IMR-90 (cell line): ENCODE measurements around the gene GSE1. TPM values are rescaled to one million over a fixed set of nuclear protein-coding genes. Genes with fewer than 3 reads are reported as not detected.

Experiments
- ATAC-seq: fragments of 200-7000 bp; cut with Tn5 transposase; 2 replicates; pipeline ENCODE4 v1.9.1; 2020; ENCODE audit warnings: low read depth, mild to moderate bottlenecking, moderate library complexity
- BruUV-seq: library from RNA; stranded (reverse); fragments of 400-500 nt; replicated peaks from 2 replicates; lab custom pipeline; 2021; lab: Mats Ljungman, UMichigan
- CTCF ChIA-PET: fragments of 300-600 bp; formaldehyde crosslinking; extraction: SDS; loops from one replicate; lab custom pipeline; 2021; ENCODE audit warnings: antibody characterized with exemption; lab: Yijun Ruan, JAX
- POLR2A ChIA-PET: fragments of 300-600 bp; sonication (Branson Sonifier 250); formaldehyde crosslinking; loops from one replicate; lab custom pipeline; 2022; ENCODE audit warnings: antibody characterized with exemption; ENCODE audit not compliant: unreplicated experiment; lab: Charles Lee
- DNase-seq: peaks from one replicate; pipeline ENCODE4 v3.0.0; 2013
- H2AFZ ChIP-seq: replicated peaks from 2 replicates; pipeline ENCODE3; 2013; ENCODE audit warnings: low read length, mild to moderate bottlenecking; ENCODE audit not compliant: poor library complexity
- H2AK5ac ChIP-seq: 2 replicates; pipeline ENCODE4 v1.6.1; 2013; ENCODE audit warnings: low read depth, low read length, inconsistent platforms
- H2AK9ac ChIP-seq: replicated peaks from 2 replicates; pipeline ENCODE3; 2013; ENCODE audit warnings: mild to moderate bottlenecking, low read depth, low read length, moderate library complexity; ENCODE audit not compliant: poor library complexity
- H2BK120ac ChIP-seq: 2 replicates; pipeline ENCODE4 v1.6.1; 2013; ENCODE audit warnings: low read depth, low read length, inconsistent platforms
- H2BK15ac ChIP-seq: 3 replicates; pipeline ENCODE4 v1.6.1; 2013; ENCODE audit warnings: low read depth, low read length, inconsistent platforms
- H2BK20ac ChIP-seq: 2 replicates; pipeline ENCODE4 v1.6.1; 2013; ENCODE audit warnings: low read depth, mild to moderate bottlenecking, inconsistent platforms, low read length, moderate library complexity
- H2BK5ac ChIP-seq: 2 replicates; pipeline ENCODE4 v1.6.1; 2013; ENCODE audit warnings: mild to moderate bottlenecking, low read depth, low read length, inconsistent platforms; ENCODE audit not compliant: poor library complexity, severe bottlenecking
- H3K14ac ChIP-seq: replicated peaks from 2 replicates; pipeline ENCODE4 v1.6.1; 2013; ENCODE audit warnings: low read depth, low read length, inconsistent platforms
- H3K18ac ChIP-seq: 2 replicates; pipeline ENCODE4 v1.6.1; 2013; ENCODE audit warnings: low read depth, low read length, control low read depth
- H3K23ac ChIP-seq: 2 replicates; pipeline ENCODE4 v1.6.1; 2013; ENCODE audit warnings: low read depth, low read length, inconsistent platforms
- H3K27ac ChIP-seq: 2 replicates; pipeline ENCODE4 v1.5.1; 2013; ENCODE audit warnings: mild to moderate bottlenecking, control low read depth, low read length; ENCODE audit not compliant: insufficient read depth
- H3K27me3 ChIP-seq: 2 replicates; pipeline ENCODE4 v1.6.1; 2013; ENCODE audit warnings: low read length; ENCODE audit not compliant: control insufficient read depth, insufficient read depth
- H3K36me3 ChIP-seq: 2 replicates; pipeline ENCODE4 v1.6.1; 2013; ENCODE audit warnings: low read length, mixed read lengths; ENCODE audit not compliant: control insufficient read depth, insufficient read depth
- H3K4ac ChIP-seq: 2 replicates; pipeline ENCODE4 v1.6.1; 2013; ENCODE audit warnings: low read depth, low read length, inconsistent platforms
- H3K4me1 ChIP-seq: 2 replicates; pipeline ENCODE4 v1.6.1; 2013; ENCODE audit warnings: low read length, mixed read lengths; ENCODE audit not compliant: control insufficient read depth, insufficient read depth
- H3K4me2 ChIP-seq: 2 replicates; pipeline ENCODE4 v1.6.1; 2013; ENCODE audit warnings: low read depth, mild to moderate bottlenecking, control low read depth, low read length, moderate library complexity
- H3K4me3 ChIP-seq: 2 replicates; pipeline ENCODE4 v1.5.1; 2013; ENCODE audit warnings: low read depth, mild to moderate bottlenecking, control low read depth, low read length, moderate library complexity; ENCODE audit not compliant: insufficient read depth
- H3K56ac ChIP-seq: 2 replicates; pipeline ENCODE4 v1.6.1; 2013; ENCODE audit warnings: low read length, inconsistent platforms; ENCODE audit not compliant: insufficient read depth; ENCODE audit errors: extremely low read depth
- H3K79me1 ChIP-seq, 2 experiments: 2 replicates each; pipeline ENCODE4 v1.6.1; 2013; ENCODE audit warnings: low read length in 2 of 2, inconsistent platforms in 1 of 2, low read depth in 1 of 2
- H3K9ac ChIP-seq: 2 replicates; pipeline ENCODE4 v1.6.1; 2013; ENCODE audit warnings: low read depth, low read length, control low read depth
- H3K9me1 ChIP-seq: 2 replicates; pipeline ENCODE4 v1.6.1; 2013; ENCODE audit warnings: low read length, inconsistent platforms; ENCODE audit not compliant: insufficient read depth
- H3K9me3 ChIP-seq: 2 replicates; pipeline ENCODE4 v1.6.1; 2013; ENCODE audit warnings: low read length; ENCODE audit not compliant: control insufficient read depth, insufficient read depth
- H4K20me1 ChIP-seq: 2 replicates; pipeline ENCODE4 v1.6.1; 2013; ENCODE audit warnings: low read length, inconsistent platforms; ENCODE audit not compliant: insufficient read depth
- H4K5ac ChIP-seq: 2 replicates; pipeline ENCODE4 v1.6.1; 2013; ENCODE audit warnings: mild to moderate bottlenecking, low read depth, low read length, control low read depth
- H4K8ac ChIP-seq, 2 experiments: 2 replicates each; pipeline ENCODE4 v1.6.1; 2013; ENCODE audit warnings: low read depth in 2 of 2, low read length in 2 of 2, control low read depth in 1 of 2, inconsistent platforms in 1 of 2
- H4K91ac ChIP-seq: 2 replicates; pipeline ENCODE4 v1.6.1; 2013; ENCODE audit warnings: low read depth, low read length, inconsistent platforms; ENCODE audit not compliant: insufficient read depth
- BHLHE40 ChIP-seq: fragments of 150-350 bp; IDR thresholded peaks from 2 replicates; pipeline ENCODE4 v1.6.1; 2016; ENCODE audit warnings: mild to moderate bottlenecking, low read depth, low read length
- FOS ChIP-seq: fragments of 150-350 bp; IDR thresholded peaks from 2 replicates; pipeline ENCODE4 v1.6.1; 2016; ENCODE audit warnings: low read depth, low read length
- MAZ ChIP-seq: IDR thresholded peaks from 2 replicates; pipeline ENCODE4 v1.6.1; 2012; ENCODE audit warnings: low read depth, mild to moderate bottlenecking, low read length, improper control_type of control experiment, moderate library complexity, borderline replicate concordance
- MXI1 ChIP-seq: IDR thresholded peaks from 2 replicates; pipeline ENCODE4 v1.6.1; 2012; ENCODE audit warnings: low read depth, mild to moderate bottlenecking, low read length, moderate library complexity, borderline replicate concordance
- NFE2L2 ChIP-seq: fragments of 150-350 bp; IDR thresholded peaks from 2 replicates; pipeline ENCODE4 v1.6.1; 2016; ENCODE audit warnings: low read depth, mild to moderate bottlenecking, low read length
- POLR2A ChIP-seq: IDR thresholded peaks from 2 replicates; pipeline ENCODE4 v1.6.1; 2012; ENCODE audit warnings: mild to moderate bottlenecking, low read depth, low read length
- RAD21 ChIP-seq: IDR thresholded peaks from 2 replicates; pipeline ENCODE4 v1.6.1; 2012; ENCODE audit warnings: low read length, improper control_type of control experiment
- RCOR1 ChIP-seq: IDR thresholded peaks from 2 replicates; pipeline ENCODE4 v1.6.1; 2012; ENCODE audit warnings: mild to moderate bottlenecking, low read length, improper control_type of control experiment; ENCODE audit not compliant: insufficient replicate concordance
- SMC3 ChIP-seq: fragments of 150-350 bp; IDR thresholded peaks from 2 replicates; pipeline ENCODE4 v1.6.1; 2016; ENCODE audit warnings: low read depth, mild to moderate bottlenecking, antibody characterized with exemption, low read length, moderate library complexity
- WGBS, 2 experiments: methylation state at CpG; one replicate each; pipeline versions ENCODE4 v1.1.5 to v1.1.7; 2013; ENCODE audit warnings: missing lambda C conversion rate in 2 of 2; ENCODE audit not compliant: insufficient read length in 1 of 2; ENCODE audit errors: extremely low coverage in 2 of 2; 5-methylcytosine and 5-hydroxymethylcytosine counted together
- dilution Hi-C: fragments of 300-500 bp; cut with HindIII; formaldehyde crosslinking; loops from one replicate; pipeline ENCODE4 v1.14.3; 2018; ENCODE audit warnings: low sequenced_read_pairs; ENCODE audit not compliant: unreplicated experiment
- in situ Hi-C: fragments of 300-500 bp; cut with MboI; formaldehyde crosslinking; loops from 3 replicates; pipeline ENCODE4 v1.14.3; 2019; ENCODE audit warnings: low sequenced_read_pairs, inconsistent platforms, mixed read lengths
- intact Hi-C: fragments of 100-400 bp; cut with micrococcal nuclease; formaldehyde crosslinking; loops from 2 replicates; pipeline ENCODE4 v1.10.0; 2022
- polyA plus RNA-seq, 3 experiments: library from polyadenylated mRNA; depleted of rRNA; stranded (reverse); fragments of >200 nt; gene quantifications; 2 replicates each; pipeline ENCODE4 v1.2.3, GENCODE V29; 2012; ENCODE audit warnings: low replicate concordance in 1 of 3
- total RNA-seq: library from RNA; depleted of rRNA; stranded (reverse); fragments of >200 nt; gene quantifications from 2 replicates; pipeline ENCODE4 v1.2.3, GENCODE V29; 2012
- TF ChIP-seq, protein P1 (sequence below): fragments of 150-350 bp; IDR thresholded peaks from 2 replicates; pipeline ENCODE4 v1.6.1; 2017; ENCODE audit warnings: mild to moderate bottlenecking, antibody characterized with exemption, low read length, low read depth

Gene GSE1
- total and polyA plus RNA-seq, 2 of the 4 experiments (the other 2 are of a cell fraction): 14.9 to 25.5 TPM

DNA sequence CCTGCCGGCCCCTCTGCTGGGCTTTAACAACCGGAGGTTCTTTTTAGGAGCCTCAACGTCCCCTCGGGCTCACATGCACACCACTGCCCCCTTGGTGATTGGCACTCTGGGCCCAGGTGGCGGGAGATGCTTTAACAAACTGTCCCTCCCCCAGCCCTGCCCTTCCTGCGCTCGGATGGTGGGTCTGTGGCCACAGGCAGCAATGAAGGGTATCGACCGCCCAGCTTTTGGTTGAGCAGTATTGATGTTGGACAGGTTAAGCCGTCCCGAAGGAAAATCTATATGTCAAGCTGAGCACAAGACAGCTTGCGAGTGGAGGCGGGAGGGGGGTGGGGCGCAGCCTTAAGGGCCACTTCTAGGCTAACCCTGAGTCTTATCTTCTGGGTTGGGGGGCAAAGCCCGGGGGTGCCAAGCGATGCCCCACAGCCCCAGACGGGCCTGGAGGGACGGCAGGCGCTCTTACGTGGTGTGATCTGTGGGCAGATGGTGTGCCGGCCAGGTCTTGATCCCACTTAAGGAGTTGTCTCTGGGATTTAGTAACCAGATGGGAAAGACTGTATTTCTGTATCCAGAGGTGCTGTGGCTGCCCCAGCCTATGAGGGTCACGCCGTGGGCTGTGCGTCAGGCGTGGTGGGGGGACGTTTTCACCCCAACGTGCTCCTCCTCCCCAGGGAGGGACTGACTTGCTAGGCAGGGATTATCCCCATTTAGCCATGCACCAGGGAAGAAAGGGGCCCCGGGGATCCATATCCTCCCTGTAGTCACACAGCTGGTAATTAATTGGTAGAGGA lies 6.2 kb downstream of the GSE1 start (continued):
- no peak for TF ChIP-seq RCOR1

DNA sequence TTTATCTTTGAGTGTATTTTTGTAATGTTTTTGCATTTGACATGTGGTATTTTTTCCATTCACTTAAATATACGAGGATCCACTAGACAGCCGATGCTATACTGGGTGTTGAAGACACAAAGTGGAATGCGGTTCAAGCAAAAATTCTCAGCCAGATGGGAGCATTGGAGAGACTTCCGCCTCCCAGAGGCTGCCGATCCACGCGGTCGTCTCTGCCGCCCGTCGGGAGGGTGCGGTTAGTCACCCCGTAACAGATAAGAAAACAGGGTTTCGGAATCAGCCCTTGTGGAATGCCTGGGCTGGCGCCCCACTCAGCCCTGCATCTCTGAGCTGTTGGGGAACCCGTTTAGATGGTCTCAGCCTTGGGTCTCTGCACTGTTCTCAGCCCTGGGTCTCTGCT lies 7.3 kb downstream of the GSE1 start:
- ATAC-seq (no peak), DNase-seq (no peak)
- no peak overlapping the region for H2BK20ac ChIP-seq
- H4K91ac ChIP-seq: no peak overlapping the region
- H4K5ac ChIP-seq: no peak overlapping the region
- H3K56ac ChIP-seq: no peak overlapping the region
- no peak overlapping the region for H2BK5ac ChIP-seq
- H4K20me1 ChIP-seq: peaks cover 98% of the 10 kb centered on the region
- no peak overlapping the region for H3K14ac ChIP-seq
- no peak overlapping the region for H2BK120ac ChIP-seq
- no TSS peak for BruUV-seq
- H3K9me3 ChIP-seq: no peaks in the 10 kb centered on the region
- peaks cover 33 to 87% of the 10 kb centered on the region in 2 experiments for H3K79me1 ChIP-seq
- no peak overlapping the region for H3K4me3 ChIP-seq
- no peak overlapping the region for H3K4me2 ChIP-seq
- peaks cover 7% of the 10 kb centered on the region; the same call in 1 of the 2 replicates for H3K9me1 ChIP-seq
- ChIA-PET CTCF (no interaction called here), POLR2A (no interaction called here)
- no peak overlapping the region for H4K8ac ChIP-seq
- in situ Hi-C loops: no loop called here
- no peak overlapping the region for H3K4ac ChIP-seq
- 95% methylated on average over 12 of the region's 16 CpGs; no CpG with 5 or more reads in 1 of the 2 experiments for WGBS, 2 experiments
- peaks cover 7% of the 10 kb centered on the region for H3K4me1 ChIP-seq
- H2BK15ac ChIP-seq: no peak overlapping the region
- H3K23ac ChIP-seq: no peak overlapping the region
- intact Hi-C loops: no loop called here
- TF ChIP-seq NFE2L2 (no peak), MXI1 (no peak), MAZ (no peak), RAD21 (no peak), FOS (no peak), POLR2A (no peak), BHLHE40 (no peak), SMC3 (no peak)
- TF ChIP-seq, protein P1, sequence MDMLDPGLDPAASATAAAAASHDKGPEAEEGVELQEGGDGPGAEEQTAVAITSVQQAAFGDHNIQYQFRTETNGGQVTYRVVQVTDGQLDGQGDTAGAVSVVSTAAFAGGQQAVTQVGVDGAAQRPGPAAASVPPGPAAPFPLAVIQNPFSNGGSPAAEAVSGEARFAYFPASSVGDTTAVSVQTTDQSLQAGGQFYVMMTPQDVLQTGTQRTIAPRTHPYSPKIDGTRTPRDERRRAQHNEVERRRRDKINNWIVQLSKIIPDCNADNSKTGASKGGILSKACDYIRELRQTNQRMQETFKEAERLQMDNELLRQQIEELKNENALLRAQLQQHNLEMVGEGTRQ: no peak
- H2AK9ac ChIP-seq: no peak overlapping the region
- no peaks in the 10 kb centered on the region; the same call in 1 of the 2 replicates for H3K36me3 ChIP-seq
- H2AK5ac ChIP-seq: no peak overlapping the region
- H3K9ac ChIP-seq: no peak overlapping the region
- H3K18ac ChIP-seq: no peak overlapping the region
- dilution Hi-C loops: no loop called here
- H2AFZ ChIP-seq: no peak overlapping the region
- no peak overlapping the region for H3K27ac ChIP-seq
- no peaks in the 10 kb centered on the region for H3K27me3 ChIP-seq
